NK-92 treated with Interleukin-12 subunit alpha and Interleukin-12 subunit beta, amount 100 ng/mL, for 24 hours (cell line): ENCODE measurements around the gene SRR.
"Not testable (repeated sequence)": the region's sequence is repeated elsewhere in the genome, so short reads cannot be mapped to it uniquely, and the experiment has no call there.

Experiments
- DNase-seq: peaks from one replicate; lab custom pipeline; 2025; lab: John Stamatoyannopoulos, UW

SRR gene

GRCh38 chr17:2292100-2292499 lies 11.7 kb upstream of the SRR start:
- DNase-seq = no peak

GRCh38 chr17:2295575-2295974 lies 8.2 kb upstream of the SRR start:
- DNase-seq = no peak

- DNase-seq = no peak
These were observed 6.7 kb upstream of the SRR start for GRCh38 chr17:2297023-2297422.

GRCh38 chr17:2299136-2299535 lies 4.6 kb upstream of the SRR start:
- no peak for DNase-seq

- DNase-seq = no peak
These were observed 4.0 kb upstream of the SRR start for GRCh38 chr17:2299756-2300155.

- DNase-seq = no peak
These were observed 959 bp upstream of the SRR start for GRCh38 chr17:2302778-2303203.

- DNase-seq = no peak
These were observed 1.2 kb downstream of the SRR start for GRCh38 chr17:2304931-2305330.

GRCh38 chr17:2309338-2310154 lies 5.8 kb downstream of the SRR start:
- DNase-seq = no peak

- no peak for DNase-seq
These were observed 9.0 kb downstream of the SRR start for GRCh38 chr17:2312736-2313135.

- DNase-seq = not testable (repeated sequence)
These were observed 13.1 kb downstream of the SRR start for GRCh38 chr17:2316916-2317205.

- DNase-seq = no peak
These were observed 14.0 kb downstream of the SRR start for GRCh38 chr17:2317796-2318195.

GRCh38 chr17:2319051-2319450 lies 15.3 kb downstream of the SRR start:
- no peak for DNase-seq

GRCh38 chr17:2321399-2321798 lies 17.6 kb downstream of the SRR start:
- no peak for DNase-seq

- DNase-seq = no peak
These were observed 20.0 kb downstream of the SRR start for GRCh38 chr17:2323629-2324314.

- no peak for DNase-seq
These were observed 27.6 kb downstream of the SRR start for GRCh38 chr17:2331303-2331702.

GRCh38 chr17:2335726-2336214 lies 32.0 kb downstream of the SRR start:
- DNase-seq = no peak

GRCh38 chr17:2336215-2336851 lies 32.6 kb downstream of the SRR start, which contains the start of gene TSR1:
TSS of gene TSR1 (minus strand) at chr17:2336457. CDS start at chr17:2336427, 30 bp downstream.
- DNase-seq = peak; percentile 71

- no peak for DNase-seq
These were observed 33.2 kb downstream of the SRR start, which contains the start of gene SGSM2 for GRCh38 chr17:2336852-2337543. TSS of gene SGSM2 (plus strand) at chr17:2337501. CDS start at chr17:2337689, 188 bp downstream.

GRCh38 chr17:2337544-2338314 lies 34.0 kb downstream of the SRR start:
- no peak for DNase-seq

- no peak for DNase-seq
These were observed 34.5 kb downstream of the SRR start for GRCh38 chr17:2338315-2338657.

- no peak for DNase-seq
These were observed 39.7 kb downstream of the SRR start for GRCh38 chr17:2343421-2343820.

GRCh38 chr17:2344528-2344927 lies 40.8 kb downstream of the SRR start:
- DNase-seq = no peak
